Lung (tissue), 12 donors: Measurements from ENCODE around the gene MAP7. TPM values are rescaled to one million over a fixed set of nuclear protein-coding genes. Genes with fewer than 3 reads are reported as not detected.

ENCODE experiments used
- ATAC-seq: fragments of 200-7000 bp; cut with Tn5 transposase; one replicate; pipeline ENCODE4 v1.9.1; 2020; ENCODE audit warnings: moderate number of reproducible peaks; ENCODE audit not compliant: insufficient read depth, low FRiP score
- DNase-seq, 3 donors: peaks; one replicate each; pipeline ENCODE4 v3.0.0-alpha.2; 2013 to 2017
- H3K27ac ChIP-seq, 2 donors: one replicate each; pipeline ENCODE4 v1.5.1; 2013; ENCODE audit warnings: mild to moderate bottlenecking in 2 of 2, moderate library complexity in 2 of 2, control low read depth in 1 of 2, inconsistent platforms in 1 of 2, low read depth in 1 of 2, low read length in 1 of 2
- H3K27me3 ChIP-seq, 3 donors: one replicate each; pipeline ENCODE4 v1.5.1; 2013; ENCODE audit warnings: low read length in 2 of 3; ENCODE audit not compliant: control insufficient read depth in 3 of 3, insufficient read depth in 3 of 3
- H3K36me3 ChIP-seq, 4 donors: one replicate each; pipeline ENCODE4 v1.5.1; 2013; ENCODE audit warnings: low read length in 4 of 4, mild to moderate bottlenecking in 1 of 4, moderate library complexity in 1 of 4; ENCODE audit not compliant: control insufficient read depth in 4 of 4, insufficient read depth in 4 of 4
- H3K4me1 ChIP-seq, 5 donors: one replicate each; pipeline ENCODE4 v1.5.1; 2013; ENCODE audit warnings: low read length in 5 of 5, mild to moderate bottlenecking in 2 of 5, moderate library complexity in 1 of 5; ENCODE audit not compliant: control insufficient read depth in 5 of 5, insufficient read depth in 5 of 5
- H3K4me3 ChIP-seq: one replicate; pipeline ENCODE4 v1.5.1; 2013; ENCODE audit warnings: mild to moderate bottlenecking, control low read depth, moderate library complexity
- H3K9ac ChIP-seq, 2 donors: one replicate each; pipeline ENCODE4 v1.5.1; 2013; ENCODE audit warnings: low read length in 2 of 2, control low read depth in 1 of 2; ENCODE audit not compliant: insufficient read depth in 1 of 2
- H3K9me3 ChIP-seq, 4 donors: one replicate each; pipeline ENCODE4 v1.5.1; 2013; ENCODE audit warnings: low read length in 3 of 4, mild to moderate bottlenecking in 1 of 4, moderate library complexity in 1 of 4; ENCODE audit not compliant: control insufficient read depth in 4 of 4, insufficient read depth in 3 of 4
- CTCF ChIP-seq: IDR thresholded peaks from 2 replicates; pipeline ENCODE4 v1.5.1; 2012; ENCODE audit warnings: mild to moderate bottlenecking; ENCODE audit errors: control extremely low read depth, extremely low read depth
- WGBS, 2 donors: extraction: QIAGEN DNeasy Blood & Tissue Kit; methylation state at CpG; one replicate each; pipeline ENCODE4 v1.1.7; 2013; 5-methylcytosine and 5-hydroxymethylcytosine counted together
- polyA plus RNA-seq, 2 donors: library from polyadenylated mRNA; stranded (reverse); fragments of 200-250 nt; gene quantifications; one replicate each; pipeline ENCODE4 v1.2.1, GENCODE V29; 2013
- total RNA-seq, 2 donors: library from RNA; depleted of rRNA in 1 of 2; stranded (reverse); fragments of >200 nt in 1 of 2; gene quantifications; one replicate each; pipeline ENCODE4 v1.2.1, GENCODE V29; 2014 to 2021
- donor health status: control.
- donor health status: control.
- donor health status: Bipolar disorder and iron deficiency.
- donor health status: healthy.
- donor health status: DM: yes; HTN: yes; CAD: no.

Gene MAP7
- total and polyA plus RNA-seq, 4 donors: 8.4 to 23.4 (median 12.3) TPM

- 90 to 100% methylated on average over 1 of the region's 1 CpG for WGBS, 2 donors
- no peak for TF ChIP-seq CTCF
- Histone ChIP-seq H3K9ac (no peak overlapping the region), H3K27ac (no peak overlapping the region), H3K9me3 (peaks cover 0 to 1% (median 0%) of the 10 kb centered on the region in 4 donors), H3K4me3 (no peak overlapping the region), H3K36me3 (peaks cover 0 to 1% (median 0%) of the 10 kb centered on the region in 4 donors), H3K27me3 (no peaks in the 10 kb centered on the region), H3K4me1 (peaks cover 0 to 2% (median 0%) of the 10 kb centered on the region in 5 donors)
- DNase-seq (no peak), ATAC-seq (no peak)
These were observed 140.6 kb downstream of the MAP7 start for GRCh38 chr6:136409597-136409996.

- DNase-seq (no peak), ATAC-seq (no peak)
- no peak for TF ChIP-seq CTCF
- Histone ChIP-seq H3K4me1 (peaks cover 0 to 2% (median 0%) of the 10 kb centered on the region in 5 donors), H3K4me3 (no peak overlapping the region), H3K27me3 (no peaks in the 10 kb centered on the region), H3K9ac (no peak overlapping the region), H3K9me3 (peaks cover 0 to 1% (median 0%) of the 10 kb centered on the region in 4 donors), H3K36me3 (peaks cover 0 to 1% (median 0%) of the 10 kb centered on the region in 4 donors), H3K27ac (no peak overlapping the region)
- 65% methylated on average over 4 of the region's 4 CpGs for WGBS, 2 donors
These were observed 142.0 kb downstream of the MAP7 start for GRCh38 chr6:136408204-136408603.

- Histone ChIP-seq H3K9me3 (peaks cover 0 to 1% (median 0%) of the 10 kb centered on the region in 4 donors), H3K27ac (peak overlapping the region in 1 of 2 donors; percentile 39), H3K4me1 (peaks cover 0 to 2% (median 0%) of the 10 kb centered on the region in 5 donors), H3K36me3 (peaks cover 0 to 1% (median 0%) of the 10 kb centered on the region in 4 donors), H3K9ac (no peak overlapping the region), H3K27me3 (no peaks in the 10 kb centered on the region), H3K4me3 (no peak overlapping the region)
- TF ChIP-seq CTCF: no peak
- ATAC-seq: no peak
- 45 to 54% methylated on average over 3 of the region's 3 CpGs for WGBS, 2 donors
- DNase-seq: no peak
These were observed 144.7 kb downstream of the MAP7 start for GRCh38 chr6:136405420-136406029.
